ENCODE data around the gene SEZ6L.

- TF ChIP-seq RAD21 (IDR thresholded peaks at IDR 0.05; ENCODE audit: low read depth): no peak
- TF ChIP-seq TCF12 (IDR thresholded peaks at IDR 0.05; ENCODE audit: low read depth): no peak
- no peak for TF ChIP-seq EP300 (IDR thresholded peaks at IDR 0.05; ENCODE audit: borderline replicate concordance)
- TF ChIP-seq YY1 (IDR thresholded peaks at IDR 0.05; ENCODE audit: low read depth): no peak
- TF ChIP-seq ZBTB7A (IDR thresholded peaks at IDR 0.05; ENCODE audit: low read depth): no peak
- no peak for TF ChIP-seq CEBPB (IDR thresholded peaks at IDR 0.05)
- TF ChIP-seq REST (IDR thresholded peaks at IDR 0.05; ENCODE audit: low read depth): no peak
- no peak for TF ChIP-seq TAF1 (IDR thresholded peaks at IDR 0.05; ENCODE audit: low read depth)
- TF ChIP-seq NFIC (IDR thresholded peaks at IDR 0.05): no peak
- no peak for TF ChIP-seq CREB1 (IDR thresholded peaks at IDR 0.05; ENCODE audit: low read depth)
- TF ChIP-seq, protein P1, sequence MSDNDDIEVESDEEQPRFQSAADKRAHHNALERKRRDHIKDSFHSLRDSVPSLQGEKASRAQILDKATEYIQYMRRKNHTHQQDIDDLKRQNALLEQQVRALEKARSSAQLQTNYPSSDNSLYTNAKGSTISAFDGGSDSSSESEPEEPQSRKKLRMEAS (IDR thresholded peaks at IDR 0.05): no peak
- no peak for TF ChIP-seq FOXM1 (IDR thresholded peaks at IDR 0.05; ENCODE audit: borderline replicate concordance, low read depth)
- TF ChIP-seq EGR1 (IDR thresholded peaks at IDR 0.05): no peak
Observed at GRCh38 chr22:26286091-26286820, 117.0 kb downstream of the SEZ6L start.
